LNCAP (cell line): ENCODE results near the gene FLII.

Experiments used
- CTCF ChIP-seq: fragments of 450-650 bp; IDR thresholded peaks from 2 replicates; pipeline ENCODE4 v1.5.1; 2017; ENCODE audit warnings: mild to moderate bottlenecking

FLII gene

DNA sequence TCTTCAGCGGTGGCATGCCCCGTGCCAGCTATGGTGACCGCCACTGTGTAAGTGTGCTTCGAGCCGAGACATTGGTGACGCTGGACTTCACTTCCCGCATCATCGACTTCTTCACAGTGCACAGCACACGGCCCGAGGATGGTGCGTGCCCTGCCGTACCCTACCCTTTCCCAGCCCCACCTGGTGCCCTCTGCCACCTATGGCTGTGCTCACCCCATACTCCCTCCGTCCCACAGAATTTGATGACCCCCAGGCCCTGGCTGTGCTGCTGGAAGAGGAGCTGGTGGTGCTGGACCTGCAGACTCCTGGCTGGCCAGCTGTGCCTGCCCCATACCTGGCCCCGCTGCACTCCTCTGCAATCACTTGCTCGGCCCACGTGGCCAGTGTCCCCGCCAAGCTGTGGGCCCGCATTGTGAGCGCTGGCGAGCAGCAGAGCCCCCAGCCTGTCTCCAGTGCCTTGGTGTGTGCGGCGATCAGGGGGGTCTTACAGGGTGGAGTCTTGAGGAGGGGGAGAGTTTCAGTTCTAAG, 23.6 kb downstream of the FLII start:
- TF ChIP-seq CTCF: no peak

- no peak for TF ChIP-seq CTCF
These were observed 24.6 kb downstream of the FLII start for GRCh38 chr17:18233803-18234518.

DNA sequence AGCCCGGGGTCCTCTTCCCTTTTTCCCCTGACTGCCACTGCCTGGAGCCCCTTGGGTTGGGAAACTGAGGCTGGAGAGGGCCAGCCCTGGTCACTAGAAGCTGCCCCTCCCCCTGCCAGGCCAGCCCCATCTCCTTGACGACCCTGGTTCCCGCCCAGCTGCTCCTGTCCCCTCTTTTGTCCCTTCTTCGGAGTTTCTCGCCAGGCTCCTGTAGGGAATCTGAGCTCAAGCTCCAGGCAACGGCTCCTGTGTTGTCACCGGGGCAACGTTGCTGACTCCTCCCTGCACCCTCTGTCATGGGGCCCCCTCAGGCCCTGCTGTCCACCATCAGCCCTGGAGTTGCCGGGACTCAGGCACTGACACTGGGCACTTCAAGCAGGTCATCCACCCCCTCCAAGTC, 27.4 kb downstream of the FLII start:
- no peak for TF ChIP-seq CTCF

DNA sequence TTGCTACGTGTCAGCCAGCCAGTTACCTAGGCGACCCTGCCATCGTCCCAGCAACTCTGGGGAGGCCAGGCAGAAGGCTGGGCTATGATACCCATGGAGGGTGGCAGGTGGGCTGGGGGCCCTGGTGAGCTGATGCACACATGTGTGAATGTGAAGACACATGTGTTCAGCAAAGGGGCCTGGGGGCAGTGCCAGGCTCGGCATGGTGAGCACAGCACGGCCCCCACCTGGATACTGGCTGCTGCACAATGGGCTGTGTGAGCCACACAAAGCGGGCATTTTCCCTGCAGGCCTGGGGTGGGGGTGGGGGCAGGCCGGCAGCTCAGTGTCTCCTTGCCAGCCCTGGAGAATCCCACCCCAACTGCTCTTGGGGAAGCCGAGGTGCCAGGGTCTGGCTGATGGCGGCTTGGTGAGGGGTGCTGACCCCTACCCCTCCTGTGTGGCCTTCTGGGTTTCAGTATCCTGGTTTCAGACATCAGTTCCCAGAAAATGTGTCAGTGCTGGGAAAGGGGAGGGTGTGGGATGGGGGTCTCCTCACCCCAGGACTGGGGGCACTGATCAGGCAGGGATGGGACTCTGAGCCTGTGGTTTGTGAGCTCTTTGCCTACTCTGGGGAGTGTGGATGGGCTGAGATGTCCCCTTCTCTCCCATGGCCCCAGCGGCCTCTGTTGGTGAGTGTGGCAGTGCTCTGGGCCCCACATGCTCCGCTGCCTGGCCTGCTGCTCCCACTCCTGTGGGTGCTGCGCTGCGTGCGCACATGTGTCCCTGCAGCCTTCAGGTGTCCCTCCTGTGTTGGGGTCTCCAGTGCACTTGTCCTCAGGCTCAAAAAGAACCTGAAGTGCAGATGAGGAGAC, 28.0 kb downstream of the FLII start:
- TF ChIP-seq CTCF: no peak

GRCh38 chr17:18229771-18230170, 28.8 kb downstream of the FLII start:
- no peak for TF ChIP-seq CTCF

DNA sequence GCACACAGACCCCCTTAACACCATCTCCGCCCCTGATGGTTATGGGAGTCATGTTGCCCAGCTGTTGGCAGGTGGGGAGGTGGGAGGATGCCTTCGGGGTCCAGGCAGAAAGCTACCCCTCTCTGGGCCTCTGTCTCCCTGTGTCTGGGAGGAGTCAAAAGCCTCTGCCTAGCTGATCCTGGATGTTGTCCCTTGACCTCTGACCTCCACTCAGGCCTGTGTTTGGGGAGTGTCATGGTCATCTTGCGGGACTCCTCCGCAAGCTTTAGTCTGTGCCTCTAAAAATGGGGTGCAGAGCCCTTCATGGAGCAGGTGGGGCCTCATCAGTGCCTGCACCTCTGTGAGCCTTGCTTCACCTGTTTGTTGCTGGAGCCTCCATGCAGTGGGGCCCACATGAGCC, 29.3 kb downstream of the FLII start:
- TF ChIP-seq CTCF: no peak

- no peak for TF ChIP-seq CTCF
These were observed 30.3 kb downstream of the FLII start for GRCh38 chr17:18228176-18228682.
